Nephron progenitor cell (in vitro differentiated cells): ENCODE data around the gene KMT2C.

Source experiments
- DNase-seq: peaks from one replicate; pipeline ENCODE4 v3.0.0; 2021
- H3K27ac Mint-ChIP-seq: 2 replicates; pipeline ENCODE4 v1.8.0; 2021; ENCODE audit warnings: mild to moderate bottlenecking, moderate library complexity, mixed read lengths
- H3K27me3 Mint-ChIP-seq: 2 replicates; pipeline ENCODE4 v1.8.0; 2021; ENCODE audit warnings: mild to moderate bottlenecking, low read depth, mixed read lengths; ENCODE audit not compliant: poor library complexity
- H3K36me3 Mint-ChIP-seq: 2 replicates; pipeline ENCODE4 v1.8.0; 2021; ENCODE audit warnings: low read depth, mixed read lengths
- H3K4me1 Mint-ChIP-seq: 2 replicates; pipeline ENCODE4 v1.8.0; 2021; ENCODE audit warnings: mixed read lengths
- H3K4me3 Mint-ChIP-seq: 2 replicates; pipeline ENCODE4 v1.8.0; 2021; ENCODE audit warnings: mild to moderate bottlenecking, moderate library complexity, mixed read lengths
- H3K9me3 Mint-ChIP-seq: 2 replicates; pipeline ENCODE4 v1.8.0; 2021; ENCODE audit warnings: mild to moderate bottlenecking, moderate library complexity, mixed read lengths
- CTCF ChIP-seq: fragments of 200-600 bp; sonication (generic); IDR thresholded peaks from 2 replicates; pipeline ENCODE4 v1.5.0; 2021; ENCODE audit warnings: antibody characterized with exemption

Gene KMT2C

GRCh38 chr7:152435384-152436110, at the start of gene KMT2C:
TSS of gene KMT2C (minus strand) at chr7:152436003. CDS start at chr7:152435786, 217 bp downstream.
- TF ChIP-seq CTCF, result no peak
- Mint-ChIP-seq H3K9me3 (no peaks in the 10 kb centered on the region), H3K27me3 (peaks cover 11% of the 10 kb centered on the region), H3K36me3 (no peaks in the 10 kb centered on the region), H3K4me3 (peak within 1 kb of the TSS; percentile 91), H3K27ac (peak within 1 kb of the TSS; percentile 96), H3K4me1 (peaks cover 48% of the 10 kb centered on the region)
- peak; percentile 64 for DNase-seq

GRCh38 chr7:152481082-152481481, 45.3 kb upstream of the KMT2C start:
- Mint-ChIP-seq H3K4me3 (no peak overlapping the region), H3K27me3 (peaks cover 5% of the 10 kb centered on the region)

GRCh38 chr7:152480664-152481063, 44.9 kb upstream of the KMT2C start:
- no peak for TF ChIP-seq CTCF
- Mint-ChIP-seq H3K4me1 (no peaks in the 10 kb centered on the region), H3K36me3 (no peaks in the 10 kb centered on the region), H3K4me3 (no peak overlapping the region), H3K9me3 (no peaks in the 10 kb centered on the region), H3K27ac (no peak overlapping the region), H3K27me3 (peaks cover 6% of the 10 kb centered on the region)
- DNase-seq, result no peak

More at GRCh38 chr7:152481082-152481481, 45.3 kb upstream of the KMT2C start:
- no peaks in the 10 kb centered on the region for H3K9me3 Mint-ChIP-seq
- TF ChIP-seq CTCF, result no peak
- no peak for DNase-seq
- H3K27ac Mint-ChIP-seq, result no peak overlapping the region
- H3K36me3 Mint-ChIP-seq, result no peaks in the 10 kb centered on the region
- no peaks in the 10 kb centered on the region for H3K4me1 Mint-ChIP-seq

- H3K36me3 Mint-ChIP-seq, result no peaks in the 10 kb centered on the region
- no peak overlapping the region for H3K4me3 Mint-ChIP-seq
- H3K4me1 Mint-ChIP-seq, result peaks cover 5% of the 10 kb centered on the region
- H3K9me3 Mint-ChIP-seq, result no peaks in the 10 kb centered on the region
- DNase-seq, result no peak
- TF ChIP-seq CTCF, result no peak
- H3K27me3 Mint-ChIP-seq, result peaks cover 9% of the 10 kb centered on the region
- no peak overlapping the region for H3K27ac Mint-ChIP-seq
Measured at GRCh38 chr7:152479595-152479994, 43.8 kb upstream of the KMT2C start.

- Mint-ChIP-seq H3K36me3 (no peaks in the 10 kb centered on the region), H3K4me1 (peaks cover 5% of the 10 kb centered on the region), H3K27ac (no peak overlapping the region), H3K4me3 (no peak overlapping the region), H3K27me3 (peaks cover 9% of the 10 kb centered on the region), H3K9me3 (no peaks in the 10 kb centered on the region)
- DNase-seq, result no peak
- TF ChIP-seq CTCF, result no peak
Measured at GRCh38 chr7:152478140-152478539, 42.3 kb upstream of the KMT2C start.

GRCh38 chr7:152477079-152477478, 41.3 kb upstream of the KMT2C start:
- TF ChIP-seq CTCF, result no peak
- DNase-seq, result no peak
- Mint-ChIP-seq H3K36me3 (no peaks in the 10 kb centered on the region), H3K27ac (no peak overlapping the region), H3K9me3 (peaks cover 6% of the 10 kb centered on the region), H3K4me1 (peaks cover 5% of the 10 kb centered on the region), H3K27me3 (peaks cover 9% of the 10 kb centered on the region), H3K4me3 (no peak overlapping the region)
